Measurements from ENCODE around the gene ADAM30. TPM values are rescaled to one million over a fixed set of nuclear protein-coding genes. Genes with fewer than 3 reads are reported as not detected.
A peak's percentile ranks its signal among the peaks of the same experiment; 100 is the strongest.

ADAM30 gene
- total RNA-seq = not detected

- POLR2A ChIA-PET = no interaction called here
These were observed at the start of gene ADAM30 for GRCh38 chr1:119896303-119896702. Gene ADAM30 (minus strand): TSS chr1:119896515. CDS start chr1:119896336, 179 bp downstream.

GRCh38 chr1:119943216-119943615, 46.9 kb upstream of the ADAM30 start:
- Mint-ChIP-seq H3K4me1 (peaks cover 8% of the 10 kb centered on the region), H3K36me3 (peaks cover 24% of the 10 kb centered on the region), H3K27me3 (no peaks in the 10 kb centered on the region), H3K27ac (no peak overlapping the region), H3K4me3 (no peak overlapping the region), H3K9me3 (no peaks in the 10 kb centered on the region)
- POLR2A ChIA-PET = no interaction called here
- DNase-seq = no peak
- no peak for ATAC-seq (ENCODE audit: low read depth)

More at GRCh38 chr1:119896303-119896702, at the start of gene ADAM30:
- peaks cover 2% of the 10 kb centered on the region for H3K9me3 Mint-ChIP-seq
- no peak for DNase-seq
- peaks cover 34% of the 10 kb centered on the region for H3K4me1 Mint-ChIP-seq
- no peak within 1 kb of the TSS for H3K4me3 Mint-ChIP-seq
- no peak for ATAC-seq (ENCODE audit: low read depth)
- no peak within 1 kb of the TSS for H3K27ac Mint-ChIP-seq
- peaks cover 9% of the 10 kb centered on the region for H3K27me3 Mint-ChIP-seq
- H3K36me3 Mint-ChIP-seq = peaks cover 8% of the 10 kb centered on the region

GRCh38 chr1:119941392-119941791, 45.1 kb upstream of the ADAM30 start:
- DNase-seq = no peak
- Mint-ChIP-seq H3K36me3 (peaks cover 34% of the 10 kb centered on the region), H3K27me3 (no peaks in the 10 kb centered on the region), H3K4me1 (peaks cover 6% of the 10 kb centered on the region), H3K4me3 (no peak overlapping the region), H3K9me3 (no peaks in the 10 kb centered on the region), H3K27ac (no peak overlapping the region)
- ATAC-seq (ENCODE audit: low read depth) = no peak
- POLR2A ChIA-PET = no interaction called here

- peak; percentile 45 for ATAC-seq (ENCODE audit: low read depth)
- no peaks in the 10 kb centered on the region for H3K27me3 Mint-ChIP-seq
- peaks cover 41% of the 10 kb centered on the region for H3K36me3 Mint-ChIP-seq
These were observed 44.4 kb upstream of the ADAM30 start for GRCh38 chr1:119940697-119941096.

GRCh38 chr1:119937198-119937597, 40.9 kb upstream of the ADAM30 start:
- Mint-ChIP-seq H3K36me3 (peaks cover 69% of the 10 kb centered on the region), H3K27ac (no peak overlapping the region)
- POLR2A ChIA-PET = no interaction called here

More at GRCh38 chr1:119940697-119941096, 44.4 kb upstream of the ADAM30 start:
- DNase-seq = no peak
- H3K9me3 Mint-ChIP-seq = no peaks in the 10 kb centered on the region
- no peak overlapping the region for H3K4me3 Mint-ChIP-seq
- POLR2A ChIA-PET = no interaction called here
- no peak overlapping the region for H3K27ac Mint-ChIP-seq
- peaks cover 6% of the 10 kb centered on the region for H3K4me1 Mint-ChIP-seq

GRCh38 chr1:119935915-119936314, 39.6 kb upstream of the ADAM30 start:
- Mint-ChIP-seq H3K4me1 (peaks cover 4% of the 10 kb centered on the region), H3K27me3 (no peaks in the 10 kb centered on the region), H3K9me3 (peaks cover 10% of the 10 kb centered on the region), H3K4me3 (no peak overlapping the region), H3K27ac (peak overlapping the region; percentile 24), H3K36me3 (peaks cover 67% of the 10 kb centered on the region)
- no peak for ATAC-seq (ENCODE audit: low read depth)
- POLR2A ChIA-PET = no interaction called here
- DNase-seq = no peak

More at GRCh38 chr1:119937198-119937597, 40.9 kb upstream of the ADAM30 start:
- no peaks in the 10 kb centered on the region for H3K27me3 Mint-ChIP-seq
- peaks cover 10% of the 10 kb centered on the region for H3K9me3 Mint-ChIP-seq
- no peak overlapping the region for H3K4me3 Mint-ChIP-seq
- ATAC-seq (ENCODE audit: low read depth) (no peak), DNase-seq (no peak)
- H3K4me1 Mint-ChIP-seq = peaks cover 8% of the 10 kb centered on the region

GRCh38 chr1:119935373-119935772, 39.1 kb upstream of the ADAM30 start:
- H3K36me3 Mint-ChIP-seq = peaks cover 64% of the 10 kb centered on the region
- DNase-seq (no peak), ATAC-seq (ENCODE audit: low read depth) (no peak)
- POLR2A ChIA-PET = no interaction called here
- peaks cover 2% of the 10 kb centered on the region for H3K4me1 Mint-ChIP-seq
- peaks cover 10% of the 10 kb centered on the region for H3K9me3 Mint-ChIP-seq
- no peak overlapping the region for H3K27ac Mint-ChIP-seq
- no peak overlapping the region for H3K4me3 Mint-ChIP-seq
- H3K27me3 Mint-ChIP-seq = no peaks in the 10 kb centered on the region

GRCh38 chr1:119933397-119933796, 37.1 kb upstream of the ADAM30 start:
- DNase-seq (no peak), ATAC-seq (ENCODE audit: low read depth) (no peak)
- Mint-ChIP-seq H3K36me3 (peaks cover 56% of the 10 kb centered on the region), H3K9me3 (peaks cover 10% of the 10 kb centered on the region), H3K4me3 (no peak overlapping the region), H3K27ac (no peak overlapping the region), H3K27me3 (no peaks in the 10 kb centered on the region), H3K4me1 (peaks cover 2% of the 10 kb centered on the region)
- POLR2A ChIA-PET = no interaction called here

- Mint-ChIP-seq H3K9me3 (peaks cover 10% of the 10 kb centered on the region), H3K4me1 (peaks cover 4% of the 10 kb centered on the region), H3K27ac (no peak overlapping the region), H3K36me3 (peaks cover 47% of the 10 kb centered on the region), H3K4me3 (no peak overlapping the region), H3K27me3 (no peaks in the 10 kb centered on the region)
- no peak for ATAC-seq (ENCODE audit: low read depth)
- POLR2A ChIA-PET = no interaction called here
- no peak for DNase-seq
These were observed 33.5 kb upstream of the ADAM30 start for GRCh38 chr1:119929643-119930315.

GRCh38 chr1:119926553-119926952, 30.2 kb upstream of the ADAM30 start:
- ATAC-seq (ENCODE audit: low read depth) (no peak), DNase-seq (no peak)
- Mint-ChIP-seq H3K27ac (no peak overlapping the region), H3K4me1 (peaks cover 21% of the 10 kb centered on the region), H3K4me3 (no peak overlapping the region), H3K36me3 (peaks cover 46% of the 10 kb centered on the region), H3K27me3 (no peaks in the 10 kb centered on the region), H3K9me3 (no peaks in the 10 kb centered on the region)
- POLR2A ChIA-PET = no interaction called here

GRCh38 chr1:119924948-119925898, 28.9 kb upstream of the ADAM30 start:
- H3K4me1 Mint-ChIP-seq = peaks cover 21% of the 10 kb centered on the region
- no peaks in the 10 kb centered on the region for H3K27me3 Mint-ChIP-seq
- H3K9me3 Mint-ChIP-seq = no peaks in the 10 kb centered on the region
- DNase-seq (no peak), ATAC-seq (ENCODE audit: low read depth) (no peak)
- POLR2A ChIA-PET = no interaction called here
- H3K4me3 Mint-ChIP-seq = no peak overlapping the region
- peaks cover 56% of the 10 kb centered on the region for H3K36me3 Mint-ChIP-seq
- H3K27ac Mint-ChIP-seq = peak overlapping the region; percentile 4

GRCh38 chr1:119920104-119920968, 24.0 kb upstream of the ADAM30 start:
- peaks cover 65% of the 10 kb centered on the region for H3K36me3 Mint-ChIP-seq
- H3K4me1 Mint-ChIP-seq = peaks cover 20% of the 10 kb centered on the region
- H3K27me3 Mint-ChIP-seq = no peaks in the 10 kb centered on the region
- H3K27ac Mint-ChIP-seq = no peak overlapping the region
- no peaks in the 10 kb centered on the region for H3K9me3 Mint-ChIP-seq
- no peak overlapping the region for H3K4me3 Mint-ChIP-seq
- POLR2A ChIA-PET = no interaction called here
- ATAC-seq (ENCODE audit: low read depth) (no peak), DNase-seq (no peak)

GRCh38 chr1:119919241-119919640, 22.9 kb upstream of the ADAM30 start:
- no peak for DNase-seq
- H3K36me3 Mint-ChIP-seq = peaks cover 66% of the 10 kb centered on the region
- ATAC-seq (ENCODE audit: low read depth) = no peak
- no peak overlapping the region for H3K4me3 Mint-ChIP-seq
- no peak overlapping the region for H3K27ac Mint-ChIP-seq
- H3K27me3 Mint-ChIP-seq = no peaks in the 10 kb centered on the region
- POLR2A ChIA-PET = no interaction called here
- no peaks in the 10 kb centered on the region for H3K9me3 Mint-ChIP-seq
- peaks cover 13% of the 10 kb centered on the region for H3K4me1 Mint-ChIP-seq

Measured in activated naive CD8-positive, alpha-beta T cell treated with anti-CD3 and anti-CD28 coated beads, Interleukin-2, amount 10 ng/mL, durations not matched to agents 7 days and 5 days (primary cell).